Ascending aorta (tissue), 2 donors: ENCODE data around the gene KHNYN. TPM values are rescaled to one million over a fixed set of nuclear protein-coding genes. Genes with fewer than 3 reads are reported as not detected.

ENCODE experiments used
- DNase-seq, 2 donors: peaks; one replicate each; pipeline ENCODE4 v3.0.0-alpha.2; 2019; ENCODE audit warnings: low spot score in 2 of 2
- H3K27ac ChIP-seq, 2 donors: fragments of 200-600 bp; sonication (generic); one replicate each; pipeline ENCODE4 v1.5.1; 2016 to 2017; ENCODE audit warnings: mild to moderate bottlenecking in 1 of 2
- H3K27me3 ChIP-seq: fragments of 200-600 bp; sonication (generic); one replicate; pipeline ENCODE4 v1.5.1; 2017
- H3K36me3 ChIP-seq, 2 donors: fragments of 200-600 bp; sonication (generic); one replicate each; pipeline ENCODE4 v1.5.1; 2016
- H3K4me1 ChIP-seq, 2 donors: fragments of 200-600 bp; sonication (generic); one replicate each; pipeline ENCODE4 v1.5.1; 2016 to 2017; ENCODE audit warnings: mild to moderate bottlenecking in 1 of 2
- H3K4me3 ChIP-seq, 2 donors: fragments of 200-600 bp; sonication (generic); one replicate each; pipeline ENCODE4 v1.5.1; 2016 to 2017; ENCODE audit warnings: mild to moderate bottlenecking in 1 of 2
- H3K9me3 ChIP-seq, 2 donors: fragments of 200-600 bp; sonication (generic); one replicate each; pipeline ENCODE4 v1.5.1; 2016
- intact Hi-C: fragments of 100-400 bp; cut with DNase I; formaldehyde crosslinking; loops from one replicate; pipeline ENCODE4 v1.15.1; 2023
- total RNA-seq: library from RNA; depleted of rRNA; stranded (reverse); fragments of >200 nt; gene quantifications from one replicate; pipeline ENCODE4 v1.1.0, GENCODE V29; 2016
- TF ChIP-seq, protein P1 (sequence below), 3 experiments: fragments of 200-600 bp in 2 of 3; fragments of 450-650 bp in 1 of 3; sonication (generic) in 2 of 3; IDR thresholded peaks; one replicate each; pipeline ENCODE4 v1.5.1; 2016 to 2019; ENCODE audit warnings: antibody characterized with exemption in 3 of 3, mild to moderate bottlenecking in 1 of 3, moderate library complexity in 1 of 3

KHNYN gene
- total RNA-seq, result 70.4 TPM

DNA sequence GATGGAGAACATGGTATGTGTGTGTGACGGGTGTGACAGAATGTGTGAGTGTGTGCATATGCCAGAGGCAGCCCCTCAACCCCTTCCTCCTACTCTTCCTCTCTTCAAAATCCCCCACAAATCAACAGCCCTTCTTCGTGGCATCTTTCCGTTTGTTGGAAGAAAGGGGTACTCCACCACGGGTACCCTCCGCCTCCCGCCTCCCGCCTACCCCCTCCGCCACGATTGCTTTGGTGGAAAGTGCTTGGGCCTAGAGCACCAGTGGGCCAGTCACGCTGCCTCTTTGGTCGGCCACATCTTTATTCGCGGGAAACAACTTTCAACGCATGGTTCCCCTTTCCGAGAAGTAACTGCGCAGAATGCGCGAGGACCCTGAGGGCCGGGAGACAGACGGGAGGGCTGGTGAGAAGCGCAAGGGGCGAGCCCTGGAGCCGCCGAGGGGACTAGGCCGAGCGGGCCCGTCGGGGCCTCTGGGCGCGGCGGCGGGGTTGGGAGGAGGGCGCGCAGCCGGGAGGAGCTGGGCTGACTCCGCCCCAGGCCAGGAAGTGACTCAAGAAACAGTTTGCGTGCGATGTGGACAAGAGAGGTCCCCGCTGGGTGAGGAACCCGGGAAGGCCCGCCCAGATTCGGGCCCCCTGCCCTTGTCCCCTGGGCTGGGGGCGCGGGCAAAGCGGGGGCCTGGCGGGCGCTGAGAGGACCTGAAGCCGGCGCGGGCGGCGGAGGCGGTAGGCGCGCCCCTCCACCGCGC is at the start of gene KHNYN, which contains the start of gene CBLN3:
Gene KHNYN (plus strand): TSS at position 560 of the 748 bp plus-strand sequence. CDS start 777 bp downstream, outside the sequence.
Gene CBLN3 (minus strand): TSS at position 274 of the 748 bp plus-strand sequence. CDS start 614 bp downstream, outside the sequence.
- H3K4me1 ChIP-seq, result peaks cover 5 to 23% of the 10 kb centered on the region in 2 donors
- DNase-seq, result peak; percentile 71 to 95
- no peaks in the 10 kb centered on the region for H3K27me3 ChIP-seq
- intact Hi-C loops, result loop anchor here (1.0 to 10.0 kb wide), 5 partner anchors 13 to 1065 kb away; partner anchors contain the start of genes EFS, NYNRIN, SDR39U1 and TINF2
- H3K36me3 ChIP-seq, result peaks cover 22 to 25% of the 10 kb centered on the region in 2 donors
- TF ChIP-seq, protein P1, sequence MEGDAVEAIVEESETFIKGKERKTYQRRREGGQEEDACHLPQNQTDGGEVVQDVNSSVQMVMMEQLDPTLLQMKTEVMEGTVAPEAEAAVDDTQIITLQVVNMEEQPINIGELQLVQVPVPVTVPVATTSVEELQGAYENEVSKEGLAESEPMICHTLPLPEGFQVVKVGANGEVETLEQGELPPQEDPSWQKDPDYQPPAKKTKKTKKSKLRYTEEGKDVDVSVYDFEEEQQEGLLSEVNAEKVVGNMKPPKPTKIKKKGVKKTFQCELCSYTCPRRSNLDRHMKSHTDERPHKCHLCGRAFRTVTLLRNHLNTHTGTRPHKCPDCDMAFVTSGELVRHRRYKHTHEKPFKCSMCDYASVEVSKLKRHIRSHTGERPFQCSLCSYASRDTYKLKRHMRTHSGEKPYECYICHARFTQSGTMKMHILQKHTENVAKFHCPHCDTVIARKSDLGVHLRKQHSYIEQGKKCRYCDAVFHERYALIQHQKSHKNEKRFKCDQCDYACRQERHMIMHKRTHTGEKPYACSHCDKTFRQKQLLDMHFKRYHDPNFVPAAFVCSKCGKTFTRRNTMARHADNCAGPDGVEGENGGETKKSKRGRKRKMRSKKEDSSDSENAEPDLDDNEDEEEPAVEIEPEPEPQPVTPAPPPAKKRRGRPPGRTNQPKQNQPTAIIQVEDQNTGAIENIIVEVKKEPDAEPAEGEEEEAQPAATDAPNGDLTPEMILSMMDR (IDR thresholded peaks at IDR 0.05), result no peak
- H3K9me3 ChIP-seq, result no peaks in the 10 kb centered on the region
- peak within 1 kb of the TSS; percentile 88 to 96 for H3K27ac ChIP-seq
- H3K4me3 ChIP-seq, result peak within 1 kb of the TSS; percentile 78 to 92

DNA sequence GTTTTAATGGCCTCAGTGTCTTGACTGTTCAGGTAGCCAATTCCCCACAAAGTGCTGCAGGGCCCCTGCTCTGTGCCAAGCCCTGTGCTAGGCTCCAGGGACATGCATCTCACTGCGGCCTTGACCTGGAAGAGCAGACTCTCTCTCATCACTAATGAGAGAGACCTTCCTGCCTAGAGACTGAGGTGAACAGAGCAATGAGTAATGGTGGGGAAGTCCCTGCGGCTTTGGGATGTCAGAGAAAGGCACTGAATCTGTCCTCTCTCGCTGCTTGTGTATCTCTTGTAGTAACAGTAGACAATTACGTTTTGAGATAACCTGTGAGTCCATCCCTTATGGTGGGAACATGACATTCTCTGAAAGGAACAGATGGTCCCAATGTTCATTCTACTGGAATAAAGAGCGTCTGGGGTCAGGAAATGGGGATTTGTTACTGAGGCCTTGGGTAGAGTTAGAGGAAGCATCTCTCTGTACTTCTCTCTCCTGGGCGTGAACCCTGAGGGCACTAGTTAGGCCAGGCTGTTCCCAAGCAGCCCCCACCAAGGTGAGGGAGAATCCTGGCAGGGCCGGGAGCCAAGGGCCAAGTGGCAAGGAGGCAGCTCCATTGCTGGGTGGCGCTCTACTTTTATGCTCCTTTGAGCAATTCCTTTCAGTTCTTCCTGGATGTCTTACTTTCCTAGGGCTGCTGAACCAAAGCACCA is 48.2 kb upstream of the KHNYN start:
- intact Hi-C loops, result no loop called here
- Histone ChIP-seq H3K9me3 (no peaks in the 10 kb centered on the region), H3K27me3 (no peaks in the 10 kb centered on the region), H3K4me3 (no peak overlapping the region), H3K36me3 (peaks cover 0 to 7% of the 10 kb centered on the region in 2 donors), H3K4me1 (no peaks in the 10 kb centered on the region), H3K27ac (no peak overlapping the region)
- no peak for DNase-seq
- TF ChIP-seq, protein P1 (IDR thresholded peaks at IDR 0.05), result no peak

DNA sequence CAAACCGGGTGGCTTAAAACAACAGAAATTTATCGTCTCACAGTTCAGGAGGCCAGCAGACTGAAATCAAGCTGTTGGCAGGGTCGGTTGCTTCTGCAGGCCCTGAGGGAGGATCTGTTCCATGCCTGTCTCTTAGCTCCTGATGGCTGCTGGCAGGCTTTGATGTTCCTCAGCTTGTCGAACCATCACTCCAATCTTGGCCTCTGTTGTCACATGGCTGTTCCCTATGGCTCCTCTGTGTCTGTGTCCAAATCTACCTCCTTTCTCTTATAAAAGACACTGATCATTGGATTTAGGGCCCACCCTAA is 47.7 kb upstream of the KHNYN start:
- TF ChIP-seq, protein P1 (IDR thresholded peaks at IDR 0.05), result no peak
- H3K27ac ChIP-seq, result no peak overlapping the region

DNA sequence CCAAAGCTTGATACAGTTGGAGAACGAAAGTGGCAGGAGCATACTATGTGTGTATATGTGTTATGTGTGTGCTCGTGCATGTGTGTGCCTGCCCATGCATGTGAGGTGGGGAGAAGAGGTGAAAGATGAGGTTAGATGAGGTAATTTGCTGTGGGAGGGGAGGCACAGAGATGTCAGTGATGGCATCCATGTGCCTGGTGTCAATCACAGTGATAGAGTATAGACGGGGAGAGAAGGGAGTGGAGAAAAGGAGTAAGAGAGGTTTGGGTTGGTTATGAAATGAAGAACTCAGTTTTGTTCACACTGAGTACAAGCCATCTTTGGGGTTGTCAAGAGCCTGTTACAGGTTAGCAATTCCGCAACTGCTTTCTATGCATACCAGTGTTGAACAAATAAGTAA is 45.6 kb upstream of the KHNYN start:
- H3K4me1 ChIP-seq, result no peaks in the 10 kb centered on the region
- H3K9me3 ChIP-seq, result no peaks in the 10 kb centered on the region
- H3K36me3 ChIP-seq, result no peaks in the 10 kb centered on the region
- H3K27me3 ChIP-seq, result no peaks in the 10 kb centered on the region
- intact Hi-C loops, result no loop called here
- H3K4me3 ChIP-seq, result no peak overlapping the region
- TF ChIP-seq, protein P1 (IDR thresholded peaks at IDR 0.05), result no peak
- no peak overlapping the region for H3K27ac ChIP-seq
- no peak for DNase-seq

More for the DNA sequence above, 47.7 kb upstream of the KHNYN start:
- DNase-seq, result no peak
- Histone ChIP-seq H3K4me3 (no peak overlapping the region), H3K36me3 (peaks cover 0 to 2% of the 10 kb centered on the region in 2 donors), H3K4me1 (no peaks in the 10 kb centered on the region), H3K27me3 (no peaks in the 10 kb centered on the region), H3K9me3 (no peaks in the 10 kb centered on the region)
- intact Hi-C loops, result no loop called here

DNA sequence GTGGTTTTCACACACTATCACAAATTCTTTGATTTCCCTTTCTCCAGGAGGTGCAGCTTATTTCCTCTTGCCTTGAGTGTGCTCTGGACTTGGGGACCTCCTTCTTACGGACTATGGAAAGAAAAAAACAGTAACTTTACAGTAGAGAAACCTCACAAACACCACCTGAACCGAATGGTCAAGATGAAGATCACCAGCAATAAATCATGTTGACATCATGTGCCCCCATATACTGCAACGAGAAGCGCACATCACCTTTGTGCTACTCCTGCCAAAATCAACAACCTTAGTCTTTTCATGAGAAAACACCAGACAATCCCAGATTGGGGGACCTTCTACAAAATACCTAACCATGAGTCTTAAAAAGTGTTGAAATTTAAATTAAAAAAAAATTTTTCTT is 44.2 kb upstream of the KHNYN start:
- no peak for DNase-seq
- Histone ChIP-seq H3K9me3 (no peaks in the 10 kb centered on the region), H3K4me3 (no peak overlapping the region), H3K4me1 (no peaks in the 10 kb centered on the region), H3K27me3 (no peaks in the 10 kb centered on the region), H3K36me3 (no peaks in the 10 kb centered on the region), H3K27ac (no peak overlapping the region)
- intact Hi-C loops, result no loop called here
- TF ChIP-seq, protein P1 (IDR thresholded peaks at IDR 0.05), result no peak
